ENCODE results near the gene CNGA1. TPM values are rescaled to one million over a fixed set of nuclear protein-coding genes. Genes with fewer than 3 reads are reported as not detected.

Gene CNGA1
- total and polyA plus RNA-seq, 4 donors = 3.9 to 41.3 (median 17.1) TPM

- TF ChIP-seq YY1 (IDR thresholded peaks at IDR 0.05) = no peak
- TF ChIP-seq ZBTB33 (IDR thresholded peaks at IDR 0.05) = no peak
- peak; percentile 51 for TF ChIP-seq HNF4G (IDR thresholded peaks at IDR 0.05)
- TF ChIP-seq TAF1 (conservative IDR thresholded peaks at IDR 0.05) = no peak
- TF ChIP-seq GABPA (IDR thresholded peaks at IDR 0.05 in 1 of 2, conservative IDR thresholded peaks at IDR 0.05 in 1 of 2) = peak in 1 of 2 donors; percentile 44
- peak; percentile 29 for TF ChIP-seq NR2F2 (IDR thresholded peaks at IDR 0.05)
- peak; percentile 51 for TF ChIP-seq SP1 (IDR thresholded peaks at IDR 0.05)
- no peak for TF ChIP-seq JUND (IDR thresholded peaks at IDR 0.05)
- no peak for TF ChIP-seq ATF3 (IDR thresholded peaks at IDR 0.05)
These were observed 22.2 kb upstream of the CNGA1 start (continued) for GRCh38 chr4:48038666-48039065.

- no peak for TF ChIP-seq HNF4G (IDR thresholded peaks at IDR 0.05)
- TF ChIP-seq REST (IDR thresholded peaks at IDR 0.05) = no peak
- no peak for TF ChIP-seq MAX (IDR thresholded peaks at IDR 0.05)
- TF ChIP-seq TAF1 (conservative IDR thresholded peaks at IDR 0.05) = no peak
- no peak for TF ChIP-seq FOXA1 (IDR thresholded peaks at IDR 0.05)
- TF ChIP-seq NR2F2 (IDR thresholded peaks at IDR 0.05) = no peak
- no peak for TF ChIP-seq ATF3 (IDR thresholded peaks at IDR 0.05)
- TF ChIP-seq FOXA2 (IDR thresholded peaks at IDR 0.05) = no peak
- TF ChIP-seq SP1 (IDR thresholded peaks at IDR 0.05) = no peak
- no peak for TF ChIP-seq GABPA (IDR thresholded peaks at IDR 0.05 in 1 of 2, conservative IDR thresholded peaks at IDR 0.05 in 1 of 2)
- no peak for TF ChIP-seq YY1 (IDR thresholded peaks at IDR 0.05)
- no peak for TF ChIP-seq JUND (IDR thresholded peaks at IDR 0.05)
- no peak for TF ChIP-seq HNF4A (conservative IDR thresholded peaks at IDR 0.05)
- no peak for TF ChIP-seq RXRA (IDR thresholded peaks at IDR 0.05)
- TF ChIP-seq RAD21 (IDR thresholded peaks at IDR 0.05) = no peak
- Histone ChIP-seq H3K4me3 (ENCODE audit: low read depth in 1 of 3, low read length in 3 of 3) (no peak overlapping the region), H3K4me1 (ENCODE audit: control insufficient read depth in 4 of 4, insufficient read depth in 4 of 4, low read length in 3 of 4) (peaks cover 8 to 29% (median 11%) of the 10 kb centered on the region in 4 donors), H3K9ac (ENCODE audit: low read depth in 1 of 2, low read length in 2 of 2) (no peak overlapping the region), H3K36me3 (ENCODE audit: control insufficient read depth in 4 of 4, insufficient read depth in 3 of 4, low read depth in 1 of 4, low read length in 3 of 4) (peaks cover 0 to 5% (median 2%) of the 10 kb centered on the region in 4 donors), H3K27ac (ENCODE audit: low read depth in 1 of 2, low read length in 2 of 2) (no peak overlapping the region), H3K9me3 (ENCODE audit: control insufficient read depth in 4 of 4, low read length in 3 of 4) (no peaks in the 10 kb centered on the region), H3K27me3 (ENCODE audit: control insufficient read depth in 4 of 4, insufficient read depth in 4 of 4, low read length in 3 of 4) (no peaks in the 10 kb centered on the region)
- DNase-seq (ENCODE audit: low spot score) = no peak
- WGBS = 84% methylated on average over 2 of the region's 2 CpGs
These were observed 20.6 kb upstream of the CNGA1 start for GRCh38 chr4:48037117-48037462.

Data from liver (tissue), 9 donors.